ENCODE data around the gene AIFM1. TPM values are rescaled to one million over a fixed set of nuclear protein-coding genes. Genes with fewer than 3 reads are reported as not detected.

AIFM1 gene
- total RNA-seq: 31.3 to 34.6 TPM (median 32.1 TPM) in 3 replicates

DNA sequence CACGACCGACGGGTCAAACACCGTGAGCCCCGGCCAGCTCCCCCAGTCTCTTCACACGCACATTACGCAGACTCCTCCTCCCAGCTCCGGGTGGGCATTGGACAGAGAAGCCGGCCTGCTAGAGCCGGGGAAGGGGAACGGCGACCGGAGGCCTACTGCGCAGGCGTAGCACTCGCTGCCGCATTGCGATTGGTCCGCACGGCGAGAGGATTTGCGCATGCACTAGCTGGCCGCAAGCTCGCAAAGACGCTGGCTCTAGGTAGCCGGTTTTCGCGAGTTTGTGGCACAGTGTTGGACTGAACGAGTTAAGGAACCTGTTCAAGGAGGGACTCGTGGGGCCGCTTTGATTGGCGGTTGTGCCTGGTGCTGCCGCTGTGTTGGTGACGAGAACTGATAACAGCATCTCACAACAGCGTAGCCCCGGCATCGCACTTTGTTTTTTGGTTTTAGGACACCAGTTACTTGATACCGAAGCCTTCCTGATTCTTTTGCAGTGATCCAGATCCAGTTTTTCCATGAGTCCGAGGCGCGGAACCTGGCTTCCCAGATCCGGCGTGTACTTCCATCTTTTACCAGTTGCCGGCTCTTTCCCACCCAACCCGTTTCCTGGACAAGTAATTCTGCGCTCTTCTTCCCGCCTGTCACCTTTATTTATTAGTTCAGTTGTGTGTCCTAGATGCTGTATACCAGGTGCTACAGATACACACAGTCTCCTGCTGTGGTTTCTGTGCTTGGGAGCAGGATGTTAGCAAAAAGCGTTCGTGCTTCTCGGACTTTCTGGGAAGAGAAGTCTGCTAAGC lies at the start of gene AIFM1:
AIFM1 (minus strand) TSS at position 139 of the 800 bp plus-strand sequence. CDS start 185 bp downstream, outside the sequence.
- Mint-ChIP-seq H3K36me3 (no peaks in the 10 kb centered on the region), H3K9me3 (peaks cover 13% of the 10 kb centered on the region), H3K27ac (peak within 1 kb of the TSS; percentile 97), H3K27me3 (ENCODE audit: low read depth) (peaks cover 2% of the 10 kb centered on the region), H3K4me3 (peak within 1 kb of the TSS; percentile 92), H3K4me1 (peaks cover 30% of the 10 kb centered on the region)
- TF ChIP-seq, protein P1, sequence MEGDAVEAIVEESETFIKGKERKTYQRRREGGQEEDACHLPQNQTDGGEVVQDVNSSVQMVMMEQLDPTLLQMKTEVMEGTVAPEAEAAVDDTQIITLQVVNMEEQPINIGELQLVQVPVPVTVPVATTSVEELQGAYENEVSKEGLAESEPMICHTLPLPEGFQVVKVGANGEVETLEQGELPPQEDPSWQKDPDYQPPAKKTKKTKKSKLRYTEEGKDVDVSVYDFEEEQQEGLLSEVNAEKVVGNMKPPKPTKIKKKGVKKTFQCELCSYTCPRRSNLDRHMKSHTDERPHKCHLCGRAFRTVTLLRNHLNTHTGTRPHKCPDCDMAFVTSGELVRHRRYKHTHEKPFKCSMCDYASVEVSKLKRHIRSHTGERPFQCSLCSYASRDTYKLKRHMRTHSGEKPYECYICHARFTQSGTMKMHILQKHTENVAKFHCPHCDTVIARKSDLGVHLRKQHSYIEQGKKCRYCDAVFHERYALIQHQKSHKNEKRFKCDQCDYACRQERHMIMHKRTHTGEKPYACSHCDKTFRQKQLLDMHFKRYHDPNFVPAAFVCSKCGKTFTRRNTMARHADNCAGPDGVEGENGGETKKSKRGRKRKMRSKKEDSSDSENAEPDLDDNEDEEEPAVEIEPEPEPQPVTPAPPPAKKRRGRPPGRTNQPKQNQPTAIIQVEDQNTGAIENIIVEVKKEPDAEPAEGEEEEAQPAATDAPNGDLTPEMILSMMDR (IDR thresholded peaks at IDR 0.05; ENCODE audit: unreplicated experiment): no peak
- peak; percentile 71 to 89 for DNase-seq (ENCODE audit: low spot score in 2 of 2, unreplicated experiment in 2 of 2)

DNA sequence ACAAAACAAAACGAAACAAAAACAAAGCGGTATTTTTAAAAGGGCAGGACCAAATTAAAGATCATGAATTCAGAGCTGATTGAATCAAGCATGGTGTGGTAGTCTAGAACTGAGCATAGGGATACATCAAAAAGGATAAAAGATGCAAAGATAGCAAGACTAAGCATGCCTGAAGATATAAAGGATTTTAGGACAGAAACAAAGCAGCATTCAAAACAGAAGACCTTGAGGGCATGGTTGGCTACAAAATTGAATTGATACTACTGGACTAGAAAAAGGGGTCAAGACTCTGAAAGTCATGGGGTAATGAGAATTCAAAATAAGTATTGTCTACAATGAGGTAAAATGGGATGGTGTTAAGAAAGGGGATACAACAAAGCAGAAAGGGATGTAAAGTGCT lies 47.7 kb upstream of the AIFM1 start:
- H3K27ac Mint-ChIP-seq: no peak overlapping the region
- no peaks in the 10 kb centered on the region for H3K27me3 Mint-ChIP-seq (ENCODE audit: low read depth)
- no peaks in the 10 kb centered on the region for H3K4me1 Mint-ChIP-seq
- no peak for DNase-seq (ENCODE audit: low spot score in 2 of 2, unreplicated experiment in 2 of 2)
- no peak overlapping the region for H3K4me3 Mint-ChIP-seq
- TF ChIP-seq, protein P1 (IDR thresholded peaks at IDR 0.05; ENCODE audit: unreplicated experiment): no peak
- H3K36me3 Mint-ChIP-seq: peaks cover 29% of the 10 kb centered on the region
- peaks cover 35% of the 10 kb centered on the region for H3K9me3 Mint-ChIP-seq

DNA sequence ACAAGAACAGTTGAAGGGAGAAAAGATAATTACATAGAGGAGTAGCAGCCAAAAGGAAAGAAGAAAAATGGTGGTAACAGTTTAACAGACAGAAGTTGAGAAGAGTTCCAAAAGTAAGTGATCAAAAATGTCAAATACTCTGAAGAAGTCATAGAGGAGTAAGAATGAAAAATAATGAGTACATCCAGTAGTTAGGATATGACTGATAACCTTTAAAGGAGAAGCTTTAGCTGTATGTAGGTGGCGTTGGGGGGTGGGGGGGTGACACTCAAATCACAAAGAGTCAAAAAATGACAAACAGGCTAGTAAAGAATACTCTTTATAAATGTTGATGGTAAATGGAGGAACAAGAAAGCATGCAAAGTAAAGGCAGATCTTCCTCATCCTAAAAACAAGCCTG lies 46.7 kb upstream of the AIFM1 start:
- no peak for DNase-seq (ENCODE audit: low spot score in 2 of 2, unreplicated experiment in 2 of 2)
- Mint-ChIP-seq H3K27ac (no peak overlapping the region), H3K36me3 (peaks cover 30% of the 10 kb centered on the region), H3K9me3 (peaks cover 38% of the 10 kb centered on the region), H3K27me3 (ENCODE audit: low read depth) (no peaks in the 10 kb centered on the region), H3K4me1 (no peaks in the 10 kb centered on the region), H3K4me3 (no peak overlapping the region)
- TF ChIP-seq, protein P1 (IDR thresholded peaks at IDR 0.05; ENCODE audit: unreplicated experiment): no peak

DNA sequence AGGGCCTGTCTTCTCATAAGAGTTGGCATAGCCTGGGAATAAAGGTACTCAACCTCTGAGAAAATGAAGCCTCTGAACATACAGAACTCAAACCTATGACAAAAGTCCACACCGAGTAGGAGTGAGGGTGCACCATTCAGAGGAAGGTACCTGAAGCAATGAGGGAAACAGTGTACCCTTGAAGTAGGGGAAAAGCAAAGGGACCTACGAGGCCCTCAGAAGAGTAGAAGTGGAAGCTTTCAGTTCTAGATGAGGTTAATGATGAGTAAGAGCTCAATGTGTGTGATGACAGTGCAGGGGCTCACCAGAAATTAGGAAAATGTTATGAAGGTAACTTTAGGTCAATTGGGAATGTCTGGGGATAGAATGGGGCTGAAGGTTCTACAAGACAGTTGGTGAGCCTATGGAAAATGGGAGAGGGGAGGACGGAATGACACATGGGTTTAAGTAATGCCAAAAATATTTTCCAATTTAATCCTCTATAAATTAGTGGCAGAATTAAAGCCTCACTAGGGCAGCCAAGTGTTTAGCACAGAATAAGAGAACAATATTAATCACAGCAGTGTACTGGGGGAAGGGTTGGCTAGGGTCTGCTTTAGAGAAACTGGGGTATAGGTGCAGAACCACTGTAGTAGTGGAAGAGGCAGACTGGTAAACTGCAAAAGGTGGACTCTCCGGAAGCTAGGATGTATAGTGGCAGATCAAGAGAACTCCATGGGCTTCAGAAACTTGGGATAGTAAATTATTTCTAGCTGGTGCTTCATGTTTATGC lies 46.0 kb upstream of the AIFM1 start:
- TF ChIP-seq, protein P1 (IDR thresholded peaks at IDR 0.05; ENCODE audit: unreplicated experiment): no peak
- Mint-ChIP-seq H3K4me3 (no peak overlapping the region), H3K36me3 (peaks cover 25% of the 10 kb centered on the region), H3K9me3 (peaks cover 36% of the 10 kb centered on the region), H3K4me1 (no peaks in the 10 kb centered on the region), H3K27ac (no peak overlapping the region), H3K27me3 (ENCODE audit: low read depth) (no peaks in the 10 kb centered on the region)
- DNase-seq (ENCODE audit: low spot score in 2 of 2, unreplicated experiment in 2 of 2): no peak

DNA sequence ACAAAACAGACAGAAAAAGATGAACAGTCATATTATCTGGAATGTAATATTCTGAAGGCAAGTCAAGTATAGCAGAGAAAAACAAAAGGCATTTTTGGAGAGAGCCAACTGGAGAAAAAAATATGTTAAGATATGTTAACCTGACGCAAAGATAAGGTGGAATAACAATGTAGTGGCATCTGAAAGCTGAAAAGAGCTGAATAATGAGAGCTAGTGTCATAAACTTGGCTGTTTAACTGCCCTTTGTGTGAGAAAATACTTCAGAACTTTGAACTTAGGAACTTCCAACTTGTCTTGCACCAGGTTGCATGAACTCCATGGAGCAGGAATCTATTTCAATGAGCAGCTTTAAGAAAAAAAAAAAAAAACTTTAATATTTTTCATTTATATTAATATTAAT lies 39.0 kb upstream of the AIFM1 start:
- DNase-seq (ENCODE audit: low spot score in 2 of 2, unreplicated experiment in 2 of 2): no peak
- peaks cover 13% of the 10 kb centered on the region for H3K9me3 Mint-ChIP-seq
- no peak overlapping the region for H3K27ac Mint-ChIP-seq
- H3K36me3 Mint-ChIP-seq: peaks cover 15% of the 10 kb centered on the region
- no peaks in the 10 kb centered on the region for H3K4me1 Mint-ChIP-seq
- TF ChIP-seq, protein P1 (IDR thresholded peaks at IDR 0.05; ENCODE audit: unreplicated experiment): no peak
- no peak overlapping the region for H3K4me3 Mint-ChIP-seq
- H3K27me3 Mint-ChIP-seq (ENCODE audit: low read depth): no peaks in the 10 kb centered on the region
